H9 (cell line): ENCODE results near the gene TCF15. TPM values are rescaled to one million over a fixed set of nuclear protein-coding genes. Genes with fewer than 3 reads are reported as not detected.

Source experiments
- DNase-seq: peaks from one replicate; pipeline ENCODE4 v3.0.0-alpha.2; 2017
- H2AFZ ChIP-seq: one replicate; pipeline ENCODE4 v1.6.1; 2013; ENCODE audit warnings: mild to moderate bottlenecking, low read length, control low read depth, moderate library complexity
- H2AK5ac ChIP-seq: 2 replicates; pipeline ENCODE4 v1.6.1; 2013; ENCODE audit warnings: low read length, control low read depth, mixed read lengths; ENCODE audit not compliant: insufficient read length
- H2BK120ac ChIP-seq: one replicate; pipeline ENCODE4 v1.6.1; 2013; ENCODE audit warnings: low read depth, mild to moderate bottlenecking, low read length, control low read depth, inconsistent platforms; ENCODE audit not compliant: poor library complexity, severe bottlenecking
- H2BK12ac ChIP-seq: 2 replicates; pipeline ENCODE4 v1.6.1; 2013; ENCODE audit warnings: low read length, control low read depth, mixed read lengths, low read depth; ENCODE audit not compliant: insufficient read length
- H2BK15ac ChIP-seq: 2 replicates; pipeline ENCODE4 v1.6.1; 2013; ENCODE audit warnings: low read depth, low read length, control low read depth
- H2BK20ac ChIP-seq: one replicate; pipeline ENCODE4 v1.6.1; 2013; ENCODE audit warnings: low read depth, mild to moderate bottlenecking, low read length, control low read depth, inconsistent platforms; ENCODE audit not compliant: poor library complexity, severe bottlenecking
- H2BK5ac ChIP-seq: 2 replicates; pipeline ENCODE4 v1.6.1; 2013; ENCODE audit warnings: low read length, control low read depth, mixed read lengths; ENCODE audit not compliant: insufficient read length
- H3K14ac ChIP-seq: 2 replicates; pipeline ENCODE4 v1.6.1; 2013; ENCODE audit warnings: low read length, control low read depth; ENCODE audit not compliant: insufficient read depth
- H3K18ac ChIP-seq: 2 replicates; pipeline ENCODE4 v1.6.1; 2013; ENCODE audit warnings: low read depth, mild to moderate bottlenecking, mixed read lengths, low read length, control low read depth; ENCODE audit not compliant: insufficient read length
- H3K23ac ChIP-seq: 2 replicates; pipeline ENCODE4 v1.6.1; 2013; ENCODE audit warnings: low read length, control low read depth, mixed read lengths, low read depth; ENCODE audit not compliant: insufficient read length
- H3K23me2 ChIP-seq: 2 replicates; pipeline ENCODE4 v1.6.1; 2013; ENCODE audit warnings: low read depth, mild to moderate bottlenecking, mixed read lengths, low read length, control low read depth; ENCODE audit not compliant: insufficient read length, poor library complexity, severe bottlenecking
- H3K27ac ChIP-seq: 2 replicates; pipeline ENCODE4 v1.5.1; 2013; ENCODE audit warnings: low read length, control low read depth, mixed read lengths, low read depth; ENCODE audit not compliant: insufficient read length
- H3K27me3 ChIP-seq: 2 replicates; pipeline ENCODE4 v1.6.1; 2013; ENCODE audit warnings: low read length, control low read depth, inconsistent platforms; ENCODE audit not compliant: insufficient read depth
- H3K4ac ChIP-seq: 2 replicates; pipeline ENCODE4 v1.6.1; 2013; ENCODE audit warnings: low read depth, mild to moderate bottlenecking, control low read depth, inconsistent platforms, low read length, moderate library complexity
- H3K4me1 ChIP-seq: 2 replicates; pipeline ENCODE4 v1.6.1; 2013; ENCODE audit warnings: low read length, control low read depth, inconsistent platforms; ENCODE audit not compliant: insufficient read depth
- H3K4me2 ChIP-seq: 2 replicates; pipeline ENCODE4 v1.6.1; 2013; ENCODE audit warnings: low read length, control low read depth, mixed read lengths; ENCODE audit not compliant: insufficient read length, insufficient read depth
- H3K56ac ChIP-seq: 2 replicates; pipeline ENCODE4 v1.6.1; 2013; ENCODE audit warnings: low read depth, mild to moderate bottlenecking, mixed read lengths, low read length, control low read depth; ENCODE audit not compliant: insufficient read length
- H3K79me1 ChIP-seq: 2 replicates; pipeline ENCODE4 v1.6.1; 2013; ENCODE audit warnings: low read depth, mild to moderate bottlenecking, moderate library complexity, low read length, control low read depth, inconsistent platforms; ENCODE audit not compliant: insufficient read depth, poor library complexity, severe bottlenecking
- H3K79me2 ChIP-seq: 2 replicates; pipeline ENCODE4 v1.6.1; 2013; ENCODE audit warnings: low read length, control low read depth, inconsistent platforms; ENCODE audit not compliant: insufficient read depth
- H3K9ac ChIP-seq: 2 replicates; pipeline ENCODE4 v1.6.1; 2013; ENCODE audit warnings: low read length, control low read depth, mixed read lengths; ENCODE audit not compliant: insufficient read length; ENCODE audit errors: extremely low read depth
- H3K9me3 ChIP-seq: one replicate; pipeline ENCODE4 v1.6.1; 2013; ENCODE audit warnings: low read depth, low read length, inconsistent platforms; ENCODE audit not compliant: control insufficient read depth
- H3T11ph ChIP-seq: one replicate; pipeline ENCODE4 v1.6.1; 2013; ENCODE audit warnings: mild to moderate bottlenecking, low read length, control low read depth, inconsistent platforms
- H4K20me1 ChIP-seq: one replicate; pipeline ENCODE4 v1.6.1; 2013; ENCODE audit not compliant: control insufficient read depth, insufficient read length, insufficient read depth
- H4K5ac ChIP-seq: 2 replicates; pipeline ENCODE4 v1.6.1; 2013; ENCODE audit warnings: low read depth, mild to moderate bottlenecking, mixed read lengths, low read length, control low read depth; ENCODE audit not compliant: insufficient read length
- H4K8ac ChIP-seq: replicated peaks from 2 replicates; pipeline ENCODE4 v1.6.1; 2013; ENCODE audit warnings: low read length, control low read depth, mixed read lengths, low read depth; ENCODE audit not compliant: insufficient read length
- H4K91ac ChIP-seq: 2 replicates; pipeline ENCODE4 v1.6.1; 2013; ENCODE audit warnings: low read depth, mild to moderate bottlenecking, moderate library complexity, mixed read lengths, low read length, control low read depth; ENCODE audit not compliant: insufficient read length
- H3K27ac Mint-ChIP-seq, 3 experiments: 2 replicates in 2 of 3; 3 replicates in 1 of 3; pipeline ENCODE4 v1.8.0; 2020 to 2021; ENCODE audit warnings: mixed read lengths in 3 of 3, mild to moderate bottlenecking in 1 of 3, moderate library complexity in 1 of 3
- H3K27me3 Mint-ChIP-seq: 2 replicates; pipeline ENCODE4 v1.8.0; 2021; ENCODE audit warnings: low read depth, mild to moderate bottlenecking, moderate library complexity, mixed read lengths
- H3K36me3 Mint-ChIP-seq, 3 experiments: 2 replicates in 2 of 3; 3 replicates in 1 of 3; pipeline ENCODE4 v1.8.0; 2020 to 2021; ENCODE audit warnings: low read depth in 3 of 3, mixed read lengths in 3 of 3; ENCODE audit not compliant: insufficient read depth in 1 of 3
- H3K4me1 Mint-ChIP-seq, 2 experiments: 2 replicates each; pipeline ENCODE4 v1.8.0; 2020; ENCODE audit warnings: mixed read lengths in 2 of 2
- H3K4me3 Mint-ChIP-seq, 2 experiments: 2 replicates in 1 of 2; 3 replicates in 1 of 2; pipeline ENCODE4 v1.8.0; 2020 to 2021; ENCODE audit warnings: mild to moderate bottlenecking in 2 of 2, mixed read lengths in 2 of 2, moderate library complexity in 1 of 2
- H3K9me3 Mint-ChIP-seq, 2 experiments: 2 replicates in 1 of 2; 3 replicates in 1 of 2; pipeline ENCODE4 v1.8.0; 2020; ENCODE audit warnings: mild to moderate bottlenecking in 2 of 2, mixed read lengths in 2 of 2, moderate library complexity in 1 of 2
- CTCF ChIP-seq: fragments of 200-600 bp; sonication (generic); conservative IDR thresholded peaks from 3 replicates; pipeline ENCODE4 v1.8.0; 2021; ENCODE audit warnings: antibody characterized with exemption, mild to moderate bottlenecking
- WGBS: extraction: QIAGEN DNeasy Blood & Tissue Kit; methylation state at CpG from one replicate; pipeline ENCODE4 v1.1.7; 2013; ENCODE audit warnings: missing lambda C conversion rate, low lambda C conversion rate, mixed read lengths; ENCODE audit not compliant: insufficient read length; ENCODE audit errors: extremely low coverage; 5-methylcytosine and 5-hydroxymethylcytosine counted together
- total RNA-seq: library from RNA; stranded (reverse); gene quantifications from 2 replicates; pipeline ENCODE4 v1.2.1, GENCODE V29; 2021

TCF15 gene
- total RNA-seq, 1 experiment from 2014 or later = 2.0 TPM

GRCh38 chr20:605237-605636 is 4.9 kb downstream of the TCF15 start:
- H2BK120ac ChIP-seq = no peak overlapping the region
- no peak overlapping the region for H3K56ac ChIP-seq
- no peak overlapping the region for H3K14ac ChIP-seq
- peaks cover 0 to 5% (median 2%) of the 10 kb centered on the region in 3 experiments; a peak in 3 of 7 replicates for H3K36me3 Mint-ChIP-seq
- no peak overlapping the region for H3K27ac ChIP-seq
- peaks cover 19% of the 10 kb centered on the region for H3K27me3 Mint-ChIP-seq
- peaks cover 8% of the 10 kb centered on the region for H3K23me2 ChIP-seq
- no peak overlapping the region for H4K91ac ChIP-seq
- H2AK5ac ChIP-seq = no peak overlapping the region
- H2BK5ac ChIP-seq = no peak overlapping the region
- H3T11ph ChIP-seq = no peak overlapping the region
- no peaks in the 10 kb centered on the region for H3K79me1 ChIP-seq
- no peak overlapping the region for H4K8ac ChIP-seq
- H3K23ac ChIP-seq = no peak overlapping the region
- no peak for DNase-seq
- H4K20me1 ChIP-seq = peaks cover 3% of the 10 kb centered on the region
- no peak overlapping the region for H3K4ac ChIP-seq
- H3K9me3 ChIP-seq = no peaks in the 10 kb centered on the region
- H3K4me2 ChIP-seq = no peak overlapping the region
- no peaks in the 10 kb centered on the region for H3K9me3 Mint-ChIP-seq
- H3K18ac ChIP-seq = no peak overlapping the region
- H3K79me2 ChIP-seq = no peaks in the 10 kb centered on the region
- H2BK20ac ChIP-seq = no peak overlapping the region
- H2BK12ac ChIP-seq = no peak overlapping the region
- H3K4me3 Mint-ChIP-seq = no peak overlapping the region
- H3K4me1 ChIP-seq = no peaks in the 10 kb centered on the region
- TF ChIP-seq CTCF = no peak
- peak overlapping the region in 1 of 3 experiments; percentile 71; a peak in 2 of 7 replicates for H3K27ac Mint-ChIP-seq
- no peak overlapping the region for H4K5ac ChIP-seq
- H3K9ac ChIP-seq = no peak overlapping the region
- H2AFZ ChIP-seq = no peak overlapping the region
- H2BK15ac ChIP-seq = no peak overlapping the region
- no CpG with 5 or more reads among the region's 5 CpGs for WGBS
- H3K4me1 Mint-ChIP-seq = peaks cover 4 to 16% of the 10 kb centered on the region in 2 experiments
- peaks cover 12% of the 10 kb centered on the region; the same call in 1 of the 2 replicates for H3K27me3 ChIP-seq
